ENCODE data around the gene SNAP23.

Gene SNAP23

GRCh38 chr15:42483677-42484076 is 11.8 kb upstream of the SNAP23 start:
- DNase-seq = no peak
- H3K36me3 Mint-ChIP-seq (ENCODE audit: low read depth) = peaks cover 17% of the 10 kb centered on the region
- H3K9me3 Mint-ChIP-seq = no peaks in the 10 kb centered on the region
- H3K27me3 Mint-ChIP-seq = no peaks in the 10 kb centered on the region
- no peak overlapping the region for H3K4me3 Mint-ChIP-seq
- H3K27ac Mint-ChIP-seq = no peak overlapping the region
- peak; percentile 20 for ATAC-seq
- peaks cover 23% of the 10 kb centered on the region for H3K4me1 Mint-ChIP-seq

GRCh38 chr15:42490291-42490670 is 5.2 kb upstream of the SNAP23 start:
- Mint-ChIP-seq H3K9me3 (no peaks in the 10 kb centered on the region), H3K4me3 (peak overlapping the region; percentile 88), H3K36me3 (ENCODE audit: low read depth) (peaks cover 8% of the 10 kb centered on the region), H3K27ac (peak overlapping the region; percentile 97), H3K4me1 (peaks cover 48% of the 10 kb centered on the region), H3K27me3 (no peaks in the 10 kb centered on the region)
- ATAC-seq (no peak), DNase-seq (no peak)

GRCh38 chr15:42490671-42491538 is 4.5 kb upstream of the SNAP23 start, which contains the start of gene ZNF106:
ZNF106 (minus strand) TSS chr15:42491141; CDS start chr15:42472289, 18,852 bp downstream.
- H3K36me3 Mint-ChIP-seq (ENCODE audit: low read depth) = peaks cover 8% of the 10 kb centered on the region
- H3K4me3 Mint-ChIP-seq = peak within 1 kb of the TSS; percentile 88
- H3K9me3 Mint-ChIP-seq = no peaks in the 10 kb centered on the region
- DNase-seq (peak; percentile 89), ATAC-seq (peak; percentile 64)
- peaks cover 52% of the 10 kb centered on the region for H3K4me1 Mint-ChIP-seq
- peak within 1 kb of the TSS; percentile 97 for H3K27ac Mint-ChIP-seq
- H3K27me3 Mint-ChIP-seq = no peaks in the 10 kb centered on the region

GRCh38 chr15:42491539-42492225 is 3.8 kb upstream of the SNAP23 start:
- Mint-ChIP-seq H3K4me1 (peaks cover 59% of the 10 kb centered on the region), H3K36me3 (ENCODE audit: low read depth) (peaks cover 8% of the 10 kb centered on the region), H3K27me3 (no peaks in the 10 kb centered on the region), H3K4me3 (peak overlapping the region; percentile 88), H3K27ac (peak overlapping the region; percentile 97), H3K9me3 (no peaks in the 10 kb centered on the region)
- no peak for DNase-seq
- no peak for ATAC-seq

- Mint-ChIP-seq H3K27ac (peak overlapping the region; percentile 7), H3K4me3 (no peak overlapping the region), H3K9me3 (no peaks in the 10 kb centered on the region), H3K4me1 (peaks cover 66% of the 10 kb centered on the region), H3K36me3 (ENCODE audit: low read depth) (peaks cover 5% of the 10 kb centered on the region), H3K27me3 (no peaks in the 10 kb centered on the region)
- no peak for DNase-seq
- ATAC-seq = no peak
Measured at GRCh38 chr15:42493679-42494078, 1.8 kb upstream of the SNAP23 start.

- Mint-ChIP-seq H3K4me1 (peaks cover 68% of the 10 kb centered on the region), H3K27me3 (no peaks in the 10 kb centered on the region)
Measured at GRCh38 chr15:42494998-42495360, 455 bp upstream of the SNAP23 start.

GRCh38 chr15:42498212-42499068 is 3.0 kb downstream of the SNAP23 start:
- H3K27me3 Mint-ChIP-seq = no peaks in the 10 kb centered on the region
- H3K4me3 Mint-ChIP-seq = no peak overlapping the region
- ATAC-seq (no peak), DNase-seq (no peak)
- no peaks in the 10 kb centered on the region for H3K9me3 Mint-ChIP-seq
- H3K36me3 Mint-ChIP-seq (ENCODE audit: low read depth) = peaks cover 5% of the 10 kb centered on the region
- no peak overlapping the region for H3K27ac Mint-ChIP-seq
- peaks cover 76% of the 10 kb centered on the region for H3K4me1 Mint-ChIP-seq

More at GRCh38 chr15:42494998-42495360, 455 bp upstream of the SNAP23 start:
- DNase-seq (peak; percentile 36), ATAC-seq (no peak)
- no peaks in the 10 kb centered on the region for H3K9me3 Mint-ChIP-seq
- H3K36me3 Mint-ChIP-seq (ENCODE audit: low read depth) = peaks cover 5% of the 10 kb centered on the region
- H3K4me3 Mint-ChIP-seq = peak overlapping the region; percentile 97
- H3K27ac Mint-ChIP-seq = peak overlapping the region; percentile 91

GRCh38 chr15:42499858-42500609 is 4.6 kb downstream of the SNAP23 start:
- Mint-ChIP-seq H3K4me3 (no peak overlapping the region), H3K9me3 (no peaks in the 10 kb centered on the region), H3K36me3 (ENCODE audit: low read depth) (peaks cover 5% of the 10 kb centered on the region), H3K27me3 (no peaks in the 10 kb centered on the region), H3K27ac (no peak overlapping the region), H3K4me1 (peaks cover 64% of the 10 kb centered on the region)
- ATAC-seq (no peak), DNase-seq (no peak)

- no peak for DNase-seq
- Mint-ChIP-seq H3K4me3 (no peak overlapping the region), H3K9me3 (no peaks in the 10 kb centered on the region), H3K4me1 (peaks cover 47% of the 10 kb centered on the region), H3K27ac (no peak overlapping the region), H3K27me3 (no peaks in the 10 kb centered on the region), H3K36me3 (ENCODE audit: low read depth) (peaks cover 3% of the 10 kb centered on the region)
- ATAC-seq = no peak
Measured at GRCh38 chr15:42502477-42502876, 7.0 kb downstream of the SNAP23 start.

- H3K27ac Mint-ChIP-seq = no peak overlapping the region
- H3K27me3 Mint-ChIP-seq = no peaks in the 10 kb centered on the region
- no peak for ATAC-seq
- no peak overlapping the region for H3K4me3 Mint-ChIP-seq
- peaks cover 33% of the 10 kb centered on the region for H3K4me1 Mint-ChIP-seq
- no peaks in the 10 kb centered on the region for H3K9me3 Mint-ChIP-seq
- no peak for DNase-seq
- H3K36me3 Mint-ChIP-seq (ENCODE audit: low read depth) = peaks cover 6% of the 10 kb centered on the region
Measured at GRCh38 chr15:42503825-42504224, 8.4 kb downstream of the SNAP23 start.

GRCh38 chr15:42504631-42505030 is 9.2 kb downstream of the SNAP23 start:
- Mint-ChIP-seq H3K4me3 (no peak overlapping the region), H3K27me3 (no peaks in the 10 kb centered on the region), H3K4me1 (peaks cover 27% of the 10 kb centered on the region), H3K27ac (no peak overlapping the region), H3K36me3 (ENCODE audit: low read depth) (peaks cover 6% of the 10 kb centered on the region), H3K9me3 (no peaks in the 10 kb centered on the region)
- ATAC-seq (no peak), DNase-seq (no peak)

GRCh38 chr15:42507514-42507913 is 12.1 kb downstream of the SNAP23 start:
- Mint-ChIP-seq H3K9me3 (no peaks in the 10 kb centered on the region), H3K4me1 (peaks cover 12% of the 10 kb centered on the region), H3K4me3 (no peak overlapping the region), H3K36me3 (ENCODE audit: low read depth) (peaks cover 6% of the 10 kb centered on the region), H3K27ac (no peak overlapping the region), H3K27me3 (no peaks in the 10 kb centered on the region)
- DNase-seq = no peak
- ATAC-seq = no peak

GRCh38 chr15:42508263-42508690 is 12.8 kb downstream of the SNAP23 start:
- H3K36me3 Mint-ChIP-seq (ENCODE audit: low read depth) = peaks cover 5% of the 10 kb centered on the region
- H3K4me3 Mint-ChIP-seq = no peak overlapping the region
- DNase-seq (no peak), ATAC-seq (no peak)
- peaks cover 8% of the 10 kb centered on the region for H3K4me1 Mint-ChIP-seq
- no peak overlapping the region for H3K27ac Mint-ChIP-seq
- no peaks in the 10 kb centered on the region for H3K9me3 Mint-ChIP-seq
- H3K27me3 Mint-ChIP-seq = no peaks in the 10 kb centered on the region
